Stimulated activated naive B cell treated with anti-CD40 and anti-IgM and Interleukin-4, amounts not matched to agents 10 μg/mL and 1 μg/mL and 100 μg/mL, for 72 hours (primary cell): ENCODE data around the gene PML.
"Not testable (repeated sequence)": the region's sequence is repeated elsewhere in the genome, so short reads cannot be mapped to it uniquely, and the experiment has no call there.

ENCODE experiments used
- ATAC-seq, 2 donors: fragments of 150-1000 bp; cut with Tn5 transposase; replicated peaks; 2 replicates each; pipeline ENCODE4 v1.10.0; 2021; ENCODE audit warnings: moderate library complexity in 1 of 2
- DNase-seq: peaks from one replicate; pipeline ENCODE4 v3.0.0; 2021
- H3K27ac Mint-ChIP-seq: one replicate; pipeline ENCODE4 v1.8.0; 2022; ENCODE audit warnings: mild to moderate bottlenecking, mixed read lengths
- H3K27me3 Mint-ChIP-seq, 2 donors: one replicate each; pipeline ENCODE4 v1.8.0; 2022; ENCODE audit warnings: mixed read lengths in 2 of 2
- H3K36me3 Mint-ChIP-seq, 2 donors: one replicate each; pipeline ENCODE4 v1.8.0; 2022; ENCODE audit warnings: mixed read lengths in 2 of 2, mild to moderate bottlenecking in 1 of 2
- H3K4me1 Mint-ChIP-seq, 2 donors: one replicate each; pipeline ENCODE4 v1.8.0; 2022; ENCODE audit warnings: mixed read lengths in 2 of 2, mild to moderate bottlenecking in 1 of 2
- H3K4me3 Mint-ChIP-seq, 2 donors: one replicate each; pipeline ENCODE4 v1.8.0; 2022; ENCODE audit warnings: mild to moderate bottlenecking in 2 of 2, mixed read lengths in 2 of 2, moderate library complexity in 1 of 2
- H3K9me3 Mint-ChIP-seq, 2 donors: one replicate each; pipeline ENCODE4 v1.8.0; 2022; ENCODE audit warnings: mixed read lengths in 2 of 2, mild to moderate bottlenecking in 1 of 2

The PML gene

GRCh38 chr15:73952913-73953750 lies 41.4 kb upstream of the PML start:
- H3K4me3 Mint-ChIP-seq = no peak overlapping the region

GRCh38 chr15:73954188-73955145 lies 40.0 kb upstream of the PML start:
- ATAC-seq = no peak
- H3K27me3 Mint-ChIP-seq = peaks cover 24 to 51% of the 10 kb centered on the region in 2 donors
- no peaks in the 10 kb centered on the region for H3K9me3 Mint-ChIP-seq
- H3K4me1 Mint-ChIP-seq = peaks cover 14 to 18% of the 10 kb centered on the region in 2 donors
- no peaks in the 10 kb centered on the region for H3K36me3 Mint-ChIP-seq
- H3K4me3 Mint-ChIP-seq = no peak overlapping the region
- DNase-seq = no peak
- no peak overlapping the region for H3K27ac Mint-ChIP-seq

More at GRCh38 chr15:73952913-73953750, 41.4 kb upstream of the PML start:
- Mint-ChIP-seq H3K9me3 (no peaks in the 10 kb centered on the region), H3K27me3 (peaks cover 24 to 50% of the 10 kb centered on the region in 2 donors), H3K36me3 (no peaks in the 10 kb centered on the region), H3K27ac (no peak overlapping the region), H3K4me1 (peaks cover 10 to 12% of the 10 kb centered on the region in 2 donors)
- ATAC-seq = no peak
- no peak for DNase-seq

GRCh38 chr15:73955326-73955725 lies 39.2 kb upstream of the PML start:
- H3K27me3 Mint-ChIP-seq = peaks cover 24 to 51% of the 10 kb centered on the region in 2 donors
- peaks cover 17 to 22% of the 10 kb centered on the region in 2 donors for H3K4me1 Mint-ChIP-seq

GRCh38 chr15:73955861-73956742 lies 38.4 kb upstream of the PML start:
- peaks cover 24 to 46% of the 10 kb centered on the region in 2 donors for H3K27me3 Mint-ChIP-seq
- no peaks in the 10 kb centered on the region for H3K9me3 Mint-ChIP-seq
- no peak overlapping the region for H3K27ac Mint-ChIP-seq
- DNase-seq (no peak), ATAC-seq (no peak)
- H3K36me3 Mint-ChIP-seq = no peaks in the 10 kb centered on the region
- no peak overlapping the region for H3K4me3 Mint-ChIP-seq
- H3K4me1 Mint-ChIP-seq = peaks cover 11 to 14% of the 10 kb centered on the region in 2 donors

More at GRCh38 chr15:73955326-73955725, 39.2 kb upstream of the PML start:
- Mint-ChIP-seq H3K4me3 (no peak overlapping the region), H3K27ac (no peak overlapping the region), H3K9me3 (no peaks in the 10 kb centered on the region), H3K36me3 (no peaks in the 10 kb centered on the region)
- DNase-seq = no peak
- no peak for ATAC-seq

GRCh38 chr15:73956743-73957135 lies 37.8 kb upstream of the PML start:
- H3K27me3 Mint-ChIP-seq = peaks cover 24 to 42% of the 10 kb centered on the region in 2 donors
- H3K4me3 Mint-ChIP-seq = no peak overlapping the region
- H3K4me1 Mint-ChIP-seq = peaks cover 9 to 10% of the 10 kb centered on the region in 2 donors
- DNase-seq (no peak), ATAC-seq (no peak)
- H3K9me3 Mint-ChIP-seq = no peaks in the 10 kb centered on the region
- H3K36me3 Mint-ChIP-seq = no peaks in the 10 kb centered on the region
- H3K27ac Mint-ChIP-seq = no peak overlapping the region

- H3K27ac Mint-ChIP-seq = no peak overlapping the region
- H3K9me3 Mint-ChIP-seq = no peaks in the 10 kb centered on the region
- DNase-seq = no peak
These were observed 37.2 kb upstream of the PML start for GRCh38 chr15:73957276-73957675.

GRCh38 chr15:73957785-73958184 lies 36.7 kb upstream of the PML start:
- no peak overlapping the region for H3K4me3 Mint-ChIP-seq
- no peak for ATAC-seq
- no peaks in the 10 kb centered on the region for H3K36me3 Mint-ChIP-seq

More at GRCh38 chr15:73957276-73957675, 37.2 kb upstream of the PML start:
- peaks cover 9 to 10% of the 10 kb centered on the region in 2 donors for H3K4me1 Mint-ChIP-seq
- peaks cover 24 to 41% of the 10 kb centered on the region in 2 donors for H3K27me3 Mint-ChIP-seq
- no peaks in the 10 kb centered on the region for H3K36me3 Mint-ChIP-seq
- no peak overlapping the region for H3K4me3 Mint-ChIP-seq
- ATAC-seq = no peak

GRCh38 chr15:73959012-73959581 lies 35.4 kb upstream of the PML start:
- no peaks in the 10 kb centered on the region for H3K36me3 Mint-ChIP-seq
- no peaks in the 10 kb centered on the region for H3K9me3 Mint-ChIP-seq
- no peak overlapping the region for H3K27ac Mint-ChIP-seq
- H3K27me3 Mint-ChIP-seq = peaks cover 18 to 30% of the 10 kb centered on the region in 2 donors
- H3K4me3 Mint-ChIP-seq = no peak overlapping the region
- peak in 1 of 2 donors; percentile 27 for ATAC-seq
- peaks cover 9 to 10% of the 10 kb centered on the region in 2 donors for H3K4me1 Mint-ChIP-seq
- no peak for DNase-seq

More at GRCh38 chr15:73957785-73958184, 36.7 kb upstream of the PML start:
- Mint-ChIP-seq H3K27ac (no peak overlapping the region), H3K27me3 (peaks cover 24 to 37% of the 10 kb centered on the region in 2 donors), H3K4me1 (peaks cover 9 to 10% of the 10 kb centered on the region in 2 donors), H3K9me3 (no peaks in the 10 kb centered on the region)
- DNase-seq = no peak

- H3K9me3 Mint-ChIP-seq = no peaks in the 10 kb centered on the region
- H3K4me3 Mint-ChIP-seq = no peak overlapping the region
- peaks cover 21 to 32% of the 10 kb centered on the region in 2 donors for H3K27me3 Mint-ChIP-seq
- no peak for DNase-seq
- no peak for ATAC-seq
- no peak overlapping the region for H3K27ac Mint-ChIP-seq
- H3K4me1 Mint-ChIP-seq = peaks cover 11 to 13% of the 10 kb centered on the region in 2 donors
- H3K36me3 Mint-ChIP-seq = no peaks in the 10 kb centered on the region
These were observed 34.7 kb upstream of the PML start for GRCh38 chr15:73959801-73960200.

- H3K4me3 Mint-ChIP-seq, H3K36me3 Mint-ChIP-seq, DNase-seq, H3K27ac Mint-ChIP-seq, H3K9me3 Mint-ChIP-seq, ATAC-seq: not testable (repeated sequence)
- Mint-ChIP-seq H3K4me1 (peaks cover 18 to 21% of the 10 kb centered on the region in 2 donors), H3K27me3 (peaks cover 18 to 35% of the 10 kb centered on the region in 2 donors)
These were observed 33.9 kb upstream of the PML start for GRCh38 chr15:73960472-73961070.

GRCh38 chr15:73962433-73962832 lies 32.1 kb upstream of the PML start:
- no peak for ATAC-seq
- H3K4me3 Mint-ChIP-seq = no peak overlapping the region
- no peaks in the 10 kb centered on the region for H3K9me3 Mint-ChIP-seq
- peaks cover 20 to 32% of the 10 kb centered on the region in 2 donors for H3K4me1 Mint-ChIP-seq
- peaks cover 10 to 16% of the 10 kb centered on the region in 2 donors for H3K27me3 Mint-ChIP-seq
- H3K36me3 Mint-ChIP-seq = no peaks in the 10 kb centered on the region
- H3K27ac Mint-ChIP-seq = no peak overlapping the region
- DNase-seq = no peak

GRCh38 chr15:73964736-73965093 lies 29.8 kb upstream of the PML start:
- Mint-ChIP-seq H3K27ac (no peak overlapping the region), H3K27me3 (peaks cover 5 to 8% of the 10 kb centered on the region in 2 donors), H3K4me3 (peak overlapping the region; percentile 64 to 74), H3K9me3 (no peaks in the 10 kb centered on the region), H3K4me1 (peaks cover 14 to 24% of the 10 kb centered on the region in 2 donors), H3K36me3 (no peaks in the 10 kb centered on the region)
- peak; percentile 84 to 88 for ATAC-seq
- peak; percentile 63 for DNase-seq
